ENCODE results near the gene DNAH2.

Gene DNAH2

DNA sequence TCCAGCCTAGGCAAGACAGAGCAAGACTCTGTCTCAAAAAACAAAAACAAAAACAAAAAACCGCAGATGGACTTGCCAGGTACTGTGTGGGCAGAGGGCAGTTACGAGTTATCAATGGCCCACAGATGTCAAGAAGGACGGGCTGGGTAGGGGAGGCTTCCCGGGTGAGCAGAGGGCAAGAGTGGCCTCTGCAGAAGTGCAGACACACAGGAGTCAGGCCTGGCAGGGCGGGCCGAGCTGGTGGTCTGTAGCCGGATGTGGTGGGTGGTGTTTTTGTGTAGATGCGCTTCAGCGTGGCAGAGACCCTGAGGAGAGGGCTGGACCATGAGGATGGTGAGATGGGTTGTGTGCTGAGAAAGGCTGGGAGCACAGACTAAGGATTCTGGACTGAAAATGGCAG, 71.6 kb downstream of the DNAH2 start:
- H3K4me3 ChIP-seq (ENCODE audit: low read depth, low read length) = no peak overlapping the region
- no peak for TF ChIP-seq CTCF (IDR thresholded peaks at IDR 0.05; ENCODE audit: low read depth, low read length, missing control alignments)
- DNase-seq (ENCODE audit: low read depth) = no peak

GRCh38 chr17:7790150-7790549, 72.6 kb downstream of the DNAH2 start:
- DNase-seq (ENCODE audit: low read depth) = no peak
- no peak for TF ChIP-seq CTCF (IDR thresholded peaks at IDR 0.05; ENCODE audit: low read depth, low read length, missing control alignments)

GRCh38 chr17:7792611-7793010, 75.1 kb downstream of the DNAH2 start:
- TF ChIP-seq CTCF (IDR thresholded peaks at IDR 0.05; ENCODE audit: low read depth, low read length, missing control alignments) = no peak

More at GRCh38 chr17:7790150-7790549, 72.6 kb downstream of the DNAH2 start:
- H3K4me3 ChIP-seq (ENCODE audit: low read depth, low read length) = no peak overlapping the region

DNA sequence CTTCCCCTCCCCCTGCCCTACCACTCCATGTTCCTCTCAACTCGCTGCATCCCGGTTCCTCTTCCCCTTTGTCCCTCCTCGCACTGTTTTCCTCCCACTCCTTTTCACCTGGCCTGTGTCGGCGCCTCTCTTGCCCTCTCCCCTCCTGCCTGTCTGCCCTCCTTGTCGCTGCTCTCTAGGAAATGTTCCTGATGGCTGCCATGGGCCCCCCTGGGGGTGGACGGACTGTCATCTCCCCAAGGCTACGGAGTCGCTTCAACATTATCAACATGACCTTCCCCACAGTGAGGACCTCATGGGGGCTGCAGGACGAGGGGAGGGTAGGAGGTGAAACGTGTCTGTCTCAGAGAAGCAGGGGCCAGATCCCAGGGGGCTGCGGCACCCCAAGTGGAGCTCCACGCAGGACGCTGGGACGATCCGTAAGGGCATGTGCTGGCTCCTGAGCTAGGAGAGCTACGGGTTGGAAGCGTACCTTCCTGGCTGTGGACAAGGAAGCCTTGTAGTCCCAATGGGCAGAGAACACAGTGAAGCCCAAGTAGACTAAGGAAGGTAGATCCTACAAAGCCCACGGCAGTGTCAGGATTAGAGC, 76.6 kb downstream of the DNAH2 start:
- no peak for DNase-seq (ENCODE audit: low read depth)
- no peak overlapping the region for H3K4me3 ChIP-seq (ENCODE audit: low read depth, low read length)
- no peak for TF ChIP-seq CTCF (IDR thresholded peaks at IDR 0.05; ENCODE audit: low read depth, low read length, missing control alignments)

More at GRCh38 chr17:7792611-7793010, 75.1 kb downstream of the DNAH2 start:
- DNase-seq (ENCODE audit: low read depth) = no peak
- H3K4me3 ChIP-seq (ENCODE audit: low read depth, low read length) = no peak overlapping the region

GRCh38 chr17:7797976-7798375, 80.4 kb downstream of the DNAH2 start:
- DNase-seq (ENCODE audit: low read depth) = no peak
- H3K4me3 ChIP-seq (ENCODE audit: low read depth, low read length) = no peak overlapping the region
- TF ChIP-seq CTCF (IDR thresholded peaks at IDR 0.05; ENCODE audit: low read depth, low read length, missing control alignments) = no peak

DNA sequence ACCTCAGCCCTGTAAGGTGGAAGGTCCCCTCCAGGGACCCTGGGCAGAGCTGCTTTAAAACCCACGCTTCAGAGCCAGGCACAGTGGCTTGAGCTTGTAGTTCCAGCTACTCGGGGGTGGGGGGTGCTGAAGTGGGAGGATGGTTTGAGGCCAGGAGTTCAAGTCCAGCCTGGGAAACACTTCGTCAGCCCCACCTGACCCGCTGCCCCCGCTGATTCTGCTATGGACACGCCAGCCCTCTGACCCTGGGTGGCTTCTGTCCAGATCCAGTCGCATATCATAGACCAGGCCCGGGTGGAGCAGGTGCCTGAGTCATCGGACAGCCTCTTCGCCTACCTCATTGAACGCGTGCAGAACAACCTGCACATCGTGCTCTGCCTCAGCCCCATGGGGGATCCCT, 81.3 kb downstream of the DNAH2 start:
- DNase-seq (ENCODE audit: low read depth) = no peak
- no peak for TF ChIP-seq CTCF (IDR thresholded peaks at IDR 0.05; ENCODE audit: low read depth, low read length, missing control alignments)
- H3K4me3 ChIP-seq (ENCODE audit: low read depth, low read length) = no peak overlapping the region

- DNase-seq (ENCODE audit: low read depth) = no peak
- TF ChIP-seq CTCF (IDR thresholded peaks at IDR 0.05; ENCODE audit: low read depth, low read length, missing control alignments) = no peak
- no peak overlapping the region for H3K4me3 ChIP-seq (ENCODE audit: low read depth, low read length)
These were observed 86.4 kb downstream of the DNAH2 start for GRCh38 chr17:7803981-7804380.
